Panc1 (cell line): ENCODE measurements around the gene CACNG7. TPM values are rescaled to one million over a fixed set of nuclear protein-coding genes. Genes with fewer than 3 reads are reported as not detected.

Experiments
- ATAC-seq: fragments of 200-7000 bp; cut with Tn5 transposase; 2 replicates; pipeline ENCODE4 v1.9.1; 2020; ENCODE audit warnings: mild to moderate bottlenecking, moderate library complexity
- BruUV-seq: library from RNA; stranded (reverse); fragments of 400-500 nt; replicated peaks from 2 replicates; lab custom pipeline; 2021; lab: Mats Ljungman, UMichigan
- CTCF ChIA-PET: fragments of 300-600 bp; sonication (Branson Sonifier 250); formaldehyde crosslinking; loops from one replicate; lab custom pipeline; 2022; ENCODE audit warnings: antibody characterized with exemption; lab: Charles Lee
- POLR2A ChIA-PET: fragments of 300-600 bp; sonication (Branson Sonifier 250); formaldehyde crosslinking; loops from one replicate; lab custom pipeline; 2022; ENCODE audit warnings: antibody characterized with exemption; lab: Charles Lee
- DNase-seq: peaks from one replicate; pipeline ENCODE4 v3.0.0-alpha.2; 2010; ENCODE audit warnings: low read depth, low spot score
- H3K27ac ChIP-seq: 2 replicates; pipeline ENCODE4 v1.5.1; 2011; ENCODE audit warnings: mild to moderate bottlenecking, low read length, inconsistent platforms
- H3K27me3 ChIP-seq: fragments of 200-500 bp; sonication (Bioruptor generic); 2 replicates; pipeline ENCODE4 v1.6.0; 2014; ENCODE audit warnings: low read length, inconsistent platforms; ENCODE audit not compliant: control insufficient read depth, insufficient read depth
- H3K36me3 ChIP-seq: fragments of 200-500 bp; sonication (Bioruptor generic); 2 replicates; pipeline ENCODE4 v1.5.1; 2014; ENCODE audit warnings: inconsistent platforms, mild to moderate bottlenecking, low read length, moderate library complexity; ENCODE audit not compliant: control insufficient read depth, insufficient read depth
- H3K4me1 ChIP-seq: 2 replicates; pipeline ENCODE4 v1.5.1; 2011; ENCODE audit warnings: inconsistent platforms, mild to moderate bottlenecking, low read length, moderate library complexity; ENCODE audit not compliant: control insufficient read depth, insufficient read depth
- H3K4me3 ChIP-seq, 2 experiments: 2 replicates each; pipeline ENCODE4 v1.5.1; 2011 to 2012; ENCODE audit warnings: low read depth in 2 of 2, low read length in 2 of 2, mild to moderate bottlenecking in 2 of 2, inconsistent platforms in 1 of 2, moderate library complexity in 1 of 2
- H3K9me3 ChIP-seq: fragments of 200-500 bp; sonication (Bioruptor generic); 2 replicates; pipeline ENCODE4 v1.5.1; 2014; ENCODE audit warnings: low read depth, mild to moderate bottlenecking, inconsistent platforms, low read length, moderate library complexity; ENCODE audit not compliant: control insufficient read depth, insufficient read depth
- CTCF ChIP-seq: fragments of 450-650 bp; IDR thresholded peaks from 2 replicates; pipeline ENCODE4 v1.5.1; 2017; ENCODE audit warnings: mild to moderate bottlenecking
- POLR2AphosphoS5 ChIP-seq: IDR thresholded peaks from 2 replicates; pipeline ENCODE4 v1.6.1; 2012; ENCODE audit warnings: mild to moderate bottlenecking, low read depth, low read length, moderate library complexity
- SIN3A ChIP-seq: IDR thresholded peaks from 2 replicates; pipeline ENCODE4 v1.6.1; 2012; ENCODE audit warnings: low read depth, mild to moderate bottlenecking, low read length, moderate library complexity, borderline replicate concordance; ENCODE audit not compliant: insufficient read depth
- TCF7L2 ChIP-seq: IDR thresholded peaks from 2 replicates; pipeline ENCODE4 v1.6.1; 2011; ENCODE audit warnings: mild to moderate bottlenecking, low read depth, low read length, inconsistent platforms
- in situ Hi-C: cut with HindIII; loops from 2 replicates; pipeline ENCODE4 v1.10.0; 2016; ENCODE audit warnings: low sequenced_read_pairs, low pct_unique_long_range_greater_than_20kb
- intact Hi-C: fragments of 100-400 bp; cut with micrococcal nuclease; formaldehyde crosslinking; loops from one replicate; pipeline ENCODE4 v1.10.0; 2022; ENCODE audit not compliant: unreplicated experiment
- total RNA-seq: library from RNA; stranded (reverse); gene quantifications from one replicate; pipeline ENCODE4 v1.2.1, GENCODE V29; 2021; ENCODE audit not compliant: unreplicated experiment
- TF ChIP-seq, protein P1 (sequence below), 2 experiments: IDR thresholded peaks; 2 replicates each; pipeline ENCODE4 v1.6.1; 2011 to 2012; ENCODE audit warnings: low read depth in 2 of 2, control low read depth in 1 of 2, low read length in 1 of 2, mild to moderate bottlenecking in 1 of 2, moderate library complexity in 1 of 2; ENCODE audit not compliant: insufficient read depth in 1 of 2

CACNG7 gene
- total RNA-seq, 1 experiment from 2014 or later = 7.7 TPM

DNA sequence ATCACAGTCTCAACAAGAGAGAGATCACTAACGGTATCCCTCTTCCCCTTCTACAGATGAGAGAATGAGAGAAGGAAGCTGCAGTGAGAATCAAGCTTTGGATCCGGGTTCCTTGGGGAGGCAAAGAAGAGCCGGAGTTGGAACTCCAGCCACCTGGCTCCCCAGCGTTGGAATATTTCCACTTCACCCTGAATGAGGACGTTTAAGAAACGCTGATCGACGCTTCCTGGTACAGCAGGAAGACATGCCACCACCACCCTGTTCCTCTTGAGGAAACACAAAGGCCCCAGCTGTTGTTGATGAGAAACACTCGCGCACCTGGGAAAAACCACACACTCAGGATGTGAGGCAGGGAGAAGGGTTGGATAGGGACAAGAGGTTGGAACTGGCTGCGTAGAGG is 42.4 kb downstream of the CACNG7 start:
- Histone ChIP-seq H3K4me1 (no peaks in the 10 kb centered on the region), H3K27me3 (no peaks in the 10 kb centered on the region), H3K36me3 (no peaks in the 10 kb centered on the region), H3K4me3 (no peak overlapping the region), H3K9me3 (no peaks in the 10 kb centered on the region), H3K27ac (no peak overlapping the region)
- DNase-seq (no peak), ATAC-seq (0 out of 2 replicates have a peak, but pooled peaks have one; percentile 25)
- intact Hi-C loops (no loop called here), in situ Hi-C loops (no loop called here)
- no peak for TF ChIP-seq CTCF
- TF ChIP-seq SIN3A = no peak
- no peak for TF ChIP-seq TCF7L2
- no peak for TF ChIP-seq POLR2AphosphoS5
- TF ChIP-seq, protein P1, sequence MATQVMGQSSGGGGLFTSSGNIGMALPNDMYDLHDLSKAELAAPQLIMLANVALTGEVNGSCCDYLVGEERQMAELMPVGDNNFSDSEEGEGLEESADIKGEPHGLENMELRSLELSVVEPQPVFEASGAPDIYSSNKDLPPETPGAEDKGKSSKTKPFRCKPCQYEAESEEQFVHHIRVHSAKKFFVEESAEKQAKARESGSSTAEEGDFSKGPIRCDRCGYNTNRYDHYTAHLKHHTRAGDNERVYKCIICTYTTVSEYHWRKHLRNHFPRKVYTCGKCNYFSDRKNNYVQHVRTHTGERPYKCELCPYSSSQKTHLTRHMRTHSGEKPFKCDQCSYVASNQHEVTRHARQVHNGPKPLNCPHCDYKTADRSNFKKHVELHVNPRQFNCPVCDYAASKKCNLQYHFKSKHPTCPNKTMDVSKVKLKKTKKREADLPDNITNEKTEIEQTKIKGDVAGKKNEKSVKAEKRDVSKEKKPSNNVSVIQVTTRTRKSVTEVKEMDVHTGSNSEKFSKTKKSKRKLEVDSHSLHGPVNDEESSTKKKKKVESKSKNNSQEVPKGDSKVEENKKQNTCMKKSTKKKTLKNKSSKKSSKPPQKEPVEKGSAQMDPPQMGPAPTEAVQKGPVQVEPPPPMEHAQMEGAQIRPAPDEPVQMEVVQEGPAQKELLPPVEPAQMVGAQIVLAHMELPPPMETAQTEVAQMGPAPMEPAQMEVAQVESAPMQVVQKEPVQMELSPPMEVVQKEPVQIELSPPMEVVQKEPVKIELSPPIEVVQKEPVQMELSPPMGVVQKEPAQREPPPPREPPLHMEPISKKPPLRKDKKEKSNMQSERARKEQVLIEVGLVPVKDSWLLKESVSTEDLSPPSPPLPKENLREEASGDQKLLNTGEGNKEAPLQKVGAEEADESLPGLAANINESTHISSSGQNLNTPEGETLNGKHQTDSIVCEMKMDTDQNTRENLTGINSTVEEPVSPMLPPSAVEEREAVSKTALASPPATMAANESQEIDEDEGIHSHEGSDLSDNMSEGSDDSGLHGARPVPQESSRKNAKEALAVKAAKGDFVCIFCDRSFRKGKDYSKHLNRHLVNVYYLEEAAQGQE (IDR thresholded peaks at IDR 0.05; ENCODE audit: insufficient read depth in 1 of 2, low read depth in 2 of 2, low read length in 1 of 2) = no peak
- BruUV-seq = no TSS peak
- ChIA-PET CTCF (interaction anchor here (0.5 to 1.4 kb wide), 2 partner anchors 74 to 178 kb away, joined by 3 read pairs; no protein-coding TSS in a partner anchor), POLR2A (no interaction called here)

DNA sequence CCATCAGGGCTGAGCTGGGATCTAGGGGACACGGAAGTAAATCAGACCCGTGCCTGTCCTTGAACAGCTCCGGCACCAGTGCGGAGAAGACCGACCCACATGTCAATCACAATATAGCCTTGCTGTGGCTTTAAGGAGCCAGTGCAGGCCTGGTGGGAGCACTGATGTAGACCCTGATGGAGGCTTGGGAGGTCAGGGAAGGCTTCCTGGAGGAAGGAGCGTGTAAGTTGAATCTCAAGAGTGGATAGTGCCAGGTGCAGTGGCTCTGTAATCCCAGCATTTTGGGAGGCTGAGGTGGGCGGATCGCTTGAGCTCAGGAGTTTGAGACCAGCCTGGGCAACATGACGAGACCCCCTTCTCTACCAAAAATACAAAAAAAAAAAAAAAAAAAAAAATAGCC is 42.9 kb downstream of the CACNG7 start:
- ChIA-PET POLR2A (interaction anchor here (0.6 kb wide), 1 partner anchor 67 kb away, joined by 8 read pairs; no protein-coding TSS in a partner anchor), CTCF (interaction anchor here (1.4 kb wide), 1 partner anchor 73 kb away, joined by 3 read pairs; no protein-coding TSS in a partner anchor)
- Histone ChIP-seq H3K27ac (no peak overlapping the region), H3K36me3 (no peaks in the 10 kb centered on the region), H3K4me1 (no peaks in the 10 kb centered on the region), H3K27me3 (no peaks in the 10 kb centered on the region), H3K4me3 (no peak overlapping the region), H3K9me3 (no peaks in the 10 kb centered on the region)
- BruUV-seq = no TSS peak
- intact Hi-C loops (no loop called here), in situ Hi-C loops (no loop called here)
- TF ChIP-seq POLR2AphosphoS5 (no peak), TCF7L2 (no peak), SIN3A (no peak)
- TF ChIP-seq, protein P1 (IDR thresholded peaks at IDR 0.05; ENCODE audit: insufficient read depth in 1 of 2, low read depth in 2 of 2, low read length in 1 of 2) = no peak
- ATAC-seq (0 out of 2 replicates have a peak, but pooled peaks have one; percentile 14), DNase-seq (no peak)
